ENCODE data around the gene TLE3.
"Not testable (repeated sequence)": the region's sequence is repeated elsewhere in the genome, so short reads cannot be mapped to it uniquely, and the experiment has no call there.

TLE3 gene

DNA sequence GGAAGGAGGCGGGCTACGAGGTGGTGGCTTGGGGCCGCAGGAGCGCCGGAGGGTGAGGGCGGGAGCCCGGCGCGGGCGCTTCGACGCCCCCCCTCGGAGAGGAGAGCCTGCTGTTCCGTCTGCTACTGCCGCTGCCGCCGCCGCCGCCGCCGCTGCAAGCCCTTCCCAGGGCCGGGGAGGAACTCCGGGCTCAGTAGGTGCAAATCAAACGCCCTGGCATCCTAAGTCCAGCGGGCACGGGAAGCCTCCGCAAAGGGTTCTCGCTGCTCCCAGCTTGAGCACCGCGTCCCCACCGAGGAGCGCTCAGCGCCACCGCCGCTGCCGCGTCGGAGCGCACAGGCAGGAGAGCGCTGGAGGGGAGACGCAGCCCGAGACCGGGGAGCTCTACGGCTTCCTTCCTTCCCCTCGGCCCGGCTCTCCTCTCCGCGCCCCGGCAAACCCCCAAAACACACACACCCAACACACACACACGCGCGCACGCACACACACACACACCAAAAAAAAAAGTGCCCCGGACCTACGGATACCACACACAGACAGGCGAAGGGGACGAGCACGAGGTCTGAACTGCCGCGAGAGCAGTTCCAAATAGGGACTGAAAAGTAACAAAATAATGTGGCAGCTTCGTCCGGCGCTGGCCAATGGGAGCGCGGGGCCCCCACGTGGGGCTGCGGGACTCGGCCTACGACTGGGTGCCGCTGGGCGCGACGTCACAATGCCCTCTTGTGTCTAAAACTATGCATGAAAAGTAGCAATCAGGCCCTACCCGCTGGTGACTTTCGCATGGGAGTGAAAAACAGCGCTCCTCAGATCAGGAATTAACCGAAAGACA, at the start of gene TLE3:
Gene TLE3 (minus strand): TSS at position 597 of the 832 bp plus-strand sequence. CDS start 1,119 bp downstream, outside the sequence.
- peak; percentile 95 for DNase-seq (ENCODE audit: low read depth)

DNA sequence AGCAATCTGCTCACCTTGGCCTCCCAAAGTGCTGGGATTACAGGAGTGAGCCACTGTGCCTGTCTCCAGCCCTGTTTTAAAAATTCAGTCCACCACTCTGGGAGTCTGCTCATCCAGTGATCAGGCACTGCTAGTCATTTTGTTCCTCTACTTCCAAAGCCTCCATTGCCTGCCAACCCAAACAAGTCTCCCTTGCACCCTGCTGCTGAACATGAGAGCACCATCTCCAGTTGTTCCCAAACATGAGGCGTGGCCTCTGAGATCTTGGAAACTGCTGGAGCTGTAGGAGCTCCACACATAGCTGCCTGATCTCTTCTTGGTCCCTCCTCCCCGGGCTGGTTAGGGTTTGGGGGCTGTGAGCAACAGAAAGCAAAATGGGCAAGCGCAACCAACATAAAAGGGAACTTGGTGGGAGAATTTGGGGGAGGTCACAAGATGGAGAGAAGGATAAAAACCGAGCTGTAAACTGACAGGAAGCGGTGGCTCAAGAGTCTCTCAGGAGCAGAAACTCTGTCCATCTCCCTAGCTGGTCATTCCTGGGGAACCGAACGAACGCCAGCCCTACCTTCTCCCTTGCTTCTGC, 49.6 kb upstream of the TLE3 start:
- no peak for DNase-seq (ENCODE audit: low read depth)

DNA sequence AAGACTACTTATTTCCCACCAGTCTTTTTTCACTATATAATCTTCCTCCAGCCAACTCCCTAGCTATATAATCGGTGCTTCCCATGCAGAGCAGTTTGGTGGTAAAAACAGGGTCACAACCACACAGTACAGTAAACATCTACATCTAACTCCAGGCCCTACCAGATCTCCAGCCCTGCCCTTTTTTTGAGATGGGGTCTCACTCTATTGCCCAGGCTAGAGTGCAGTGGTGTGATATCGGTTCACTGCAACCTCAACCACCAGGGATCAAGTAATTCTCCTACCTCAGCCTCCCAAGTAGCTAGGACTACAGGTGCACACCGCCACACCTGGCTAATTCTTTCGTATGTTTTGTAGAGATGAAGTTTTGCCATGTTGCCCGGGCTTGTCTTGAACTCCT, 49.1 kb upstream of the TLE3 start:
- DNase-seq (ENCODE audit: low read depth): no peak

DNA sequence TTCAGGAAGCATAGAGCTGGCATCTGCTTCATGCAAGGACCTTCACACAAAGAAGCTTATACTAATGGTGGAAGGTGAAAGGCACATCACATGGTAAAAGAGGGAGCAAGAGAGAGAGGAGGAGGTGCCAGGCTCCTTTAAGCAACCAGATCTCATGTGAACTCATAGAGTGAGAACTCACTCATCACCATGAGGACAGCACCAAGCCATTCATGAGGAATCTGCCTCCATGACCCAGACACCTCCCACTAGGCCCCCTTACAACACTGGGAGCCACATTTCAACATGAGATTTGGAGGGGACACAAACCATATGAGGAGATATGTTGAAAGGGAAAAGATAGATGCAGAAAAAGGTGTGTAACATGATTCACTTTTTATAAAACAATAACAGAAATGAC, 48.4 kb upstream of the TLE3 start:
- DNase-seq (ENCODE audit: low read depth): no peak

DNA sequence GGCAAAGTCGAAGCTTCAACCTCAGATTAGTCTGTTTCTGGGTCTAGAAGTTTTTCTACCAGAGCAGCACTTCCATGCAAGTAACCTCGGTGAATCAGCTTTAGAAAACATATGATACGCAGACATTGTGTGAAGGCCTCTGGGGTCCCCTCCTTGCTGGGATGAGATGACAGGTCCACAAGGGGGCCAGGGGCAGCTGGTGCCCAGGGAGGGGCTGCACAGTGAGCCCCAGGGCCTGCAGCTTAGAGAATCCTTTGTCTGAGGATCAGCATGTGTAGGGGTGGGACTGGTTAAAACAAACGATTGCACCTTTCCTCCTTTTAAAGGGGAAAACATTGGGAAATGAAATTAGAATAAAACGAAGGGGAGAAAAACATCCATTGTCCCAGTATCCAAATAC, 47.5 kb upstream of the TLE3 start:
- no peak for DNase-seq (ENCODE audit: low read depth)

DNA sequence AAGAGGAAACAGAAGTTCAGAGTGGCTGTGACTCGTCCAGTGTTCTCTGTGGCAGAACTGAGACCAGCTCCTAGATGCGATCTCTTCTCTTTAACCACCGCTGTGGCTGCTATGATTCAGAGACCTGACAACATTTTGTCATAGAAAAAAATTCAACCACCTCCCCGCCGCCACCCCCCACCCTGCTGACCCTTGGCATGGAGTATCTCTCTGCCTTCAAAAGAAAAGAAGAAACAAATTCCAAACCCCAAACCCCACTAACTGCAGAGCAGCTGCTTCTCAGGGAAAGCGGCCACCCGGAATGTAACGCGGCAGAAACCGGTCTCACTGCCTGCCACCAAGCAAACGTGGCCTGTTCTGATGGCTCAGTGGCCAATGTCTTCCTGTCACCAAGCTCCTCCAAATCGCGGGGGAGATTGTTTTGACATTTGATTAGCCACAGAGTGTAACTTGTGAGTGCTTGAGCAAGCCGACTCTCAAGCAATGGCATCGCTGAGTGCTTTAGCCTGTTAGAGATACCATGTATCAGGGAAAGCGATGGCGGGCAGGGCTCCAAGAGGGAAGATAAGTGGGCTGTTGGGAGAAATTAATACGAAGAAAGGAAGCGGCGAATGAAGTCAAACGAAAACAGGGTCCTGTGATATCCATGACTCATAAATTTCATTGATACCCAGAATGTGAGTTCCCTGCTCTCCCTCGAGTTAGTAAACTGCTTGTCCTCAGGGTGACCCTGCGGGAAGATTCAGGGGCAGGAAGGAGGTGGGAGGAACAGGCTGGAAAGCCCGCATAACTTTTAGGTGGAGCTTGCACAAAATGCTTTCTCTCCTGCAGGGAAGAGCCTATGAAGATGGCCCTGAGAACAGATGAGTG, 44.8 kb upstream of the TLE3 start:
- DNase-seq (ENCODE audit: low read depth): no peak

DNA sequence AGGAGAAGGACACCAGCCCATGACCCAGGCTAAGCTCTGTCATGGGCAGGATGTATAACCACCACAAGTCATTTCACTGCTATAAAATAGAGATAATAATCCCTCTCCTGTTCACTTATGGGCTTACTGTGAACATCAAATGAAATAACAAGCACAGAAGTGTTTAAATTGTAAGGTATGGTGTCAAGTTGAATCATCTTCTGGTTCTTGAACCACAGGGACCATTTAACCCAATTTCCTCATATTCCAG, 44.3 kb upstream of the TLE3 start:
- DNase-seq (ENCODE audit: low read depth): no peak

DNA sequence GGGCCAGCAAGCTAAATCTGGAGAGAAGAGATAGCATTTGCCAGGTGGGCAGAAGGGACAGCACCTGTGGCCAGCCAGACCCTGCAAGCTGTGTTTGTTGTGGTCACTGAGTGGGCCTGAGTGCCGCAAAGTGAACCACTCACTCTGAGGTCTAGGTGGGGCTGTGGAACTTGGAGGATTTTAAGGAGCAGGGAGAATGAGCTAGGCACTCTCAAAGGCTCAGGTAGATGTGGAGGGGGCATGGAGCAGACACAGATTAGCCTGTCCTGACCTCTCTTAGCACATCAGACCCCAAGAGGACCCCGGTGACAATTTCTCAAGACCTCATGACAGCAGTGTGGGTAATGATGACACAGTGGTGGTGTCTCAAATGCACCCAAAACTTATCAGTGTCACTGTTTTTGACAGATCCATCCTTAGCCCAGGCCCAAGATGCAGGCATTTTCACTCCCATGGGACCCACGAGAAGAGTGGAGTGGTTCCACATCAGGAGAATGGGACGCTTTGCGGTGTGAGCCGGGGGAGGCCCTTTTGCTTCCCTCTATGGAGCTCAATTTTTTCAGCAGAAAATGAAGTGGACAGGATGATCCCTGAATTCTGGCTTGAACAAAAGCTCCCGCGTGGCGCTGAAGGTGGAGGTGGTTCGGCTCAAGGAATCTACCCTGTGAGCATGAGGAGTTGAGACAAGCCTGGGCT, 43.8 kb upstream of the TLE3 start:
- no peak for DNase-seq (ENCODE audit: low read depth)

DNA sequence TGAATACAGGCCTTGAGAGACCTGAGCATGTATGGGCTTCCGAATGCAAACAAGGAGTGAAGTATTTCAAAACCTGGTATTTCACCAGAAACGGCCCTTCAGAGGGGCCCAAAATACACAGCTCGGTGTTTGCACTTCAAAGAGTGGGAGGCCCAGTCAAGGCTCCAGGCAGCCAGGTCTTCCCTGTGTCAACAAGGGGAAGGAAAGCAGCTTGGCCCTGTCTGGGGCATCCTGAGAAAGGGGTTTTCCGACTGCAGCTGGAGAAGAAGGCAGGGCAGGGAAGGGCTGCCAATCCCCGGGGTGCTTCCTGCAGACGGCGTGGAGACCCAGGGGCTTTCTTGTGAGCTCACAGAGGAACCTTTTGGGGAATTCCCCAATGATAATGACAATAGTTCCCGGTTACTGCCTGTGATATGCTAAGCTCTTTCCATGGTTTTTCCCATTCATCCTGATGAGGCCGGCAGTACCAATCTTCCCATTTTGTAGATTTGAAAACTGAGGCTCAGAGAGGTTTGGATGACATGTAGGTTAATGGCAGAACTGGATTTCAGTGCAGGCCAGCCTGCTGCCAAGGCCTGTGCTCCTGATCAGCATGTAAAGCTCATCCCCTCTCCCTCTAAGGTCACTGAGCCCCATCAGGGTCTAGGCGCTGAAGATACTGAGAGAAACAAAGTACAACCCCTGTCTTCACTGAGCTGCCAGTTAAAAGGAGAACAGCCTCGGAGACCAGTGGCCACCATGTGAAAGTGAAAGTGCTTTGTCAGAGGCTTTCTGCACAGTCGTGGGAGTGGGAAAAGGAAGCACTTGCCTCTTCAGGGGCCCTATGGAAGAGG, 43.0 kb upstream of the TLE3 start:
- DNase-seq (ENCODE audit: low read depth): no peak

DNA sequence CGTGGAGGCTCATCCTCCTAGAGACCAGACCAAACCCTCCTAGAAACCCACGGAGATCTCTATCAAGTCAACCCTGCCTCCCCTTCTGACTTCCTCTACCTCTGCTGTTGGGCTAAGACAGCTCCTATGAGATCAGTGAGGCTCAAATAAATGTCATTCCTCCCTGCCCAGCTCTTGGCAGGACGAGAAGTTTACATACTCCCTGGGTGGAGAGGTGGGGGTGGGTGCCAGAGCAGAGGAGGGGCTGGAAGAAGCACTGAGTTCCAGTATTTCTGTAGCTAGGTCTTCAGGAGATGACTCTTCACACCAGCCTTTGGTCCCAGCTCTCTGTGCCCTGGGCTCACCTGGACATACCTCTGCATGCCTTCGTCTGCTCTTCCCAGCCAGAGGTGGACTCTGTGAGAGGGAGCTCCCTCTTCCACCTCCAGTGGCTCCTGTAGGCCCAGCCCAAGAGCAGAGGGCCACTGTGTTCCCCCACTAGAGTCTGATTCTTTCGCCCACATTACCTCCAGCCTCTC, 42.4 kb upstream of the TLE3 start:
- no peak for DNase-seq (ENCODE audit: low read depth)

DNA sequence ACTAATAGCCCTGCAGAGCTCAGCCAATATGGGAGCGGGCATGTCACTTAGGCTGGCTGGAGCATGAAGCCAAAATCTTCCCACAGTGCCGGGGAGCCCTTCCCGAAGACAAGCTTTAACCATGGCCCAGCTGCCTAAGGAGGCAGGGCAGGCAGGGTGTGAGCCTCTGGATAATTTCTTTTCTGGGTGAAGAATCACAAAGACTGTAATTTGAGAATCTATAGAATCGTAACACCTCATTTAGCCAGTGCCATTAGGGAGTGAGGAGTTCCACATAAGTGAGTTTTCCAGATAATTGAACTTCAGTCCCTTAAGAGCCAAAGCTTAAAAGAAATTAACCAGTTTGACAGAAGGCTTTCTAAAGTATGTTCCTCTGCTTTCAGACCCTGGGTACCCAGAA, 40.2 kb upstream of the TLE3 start:
- no peak for DNase-seq (ENCODE audit: low read depth)

DNA sequence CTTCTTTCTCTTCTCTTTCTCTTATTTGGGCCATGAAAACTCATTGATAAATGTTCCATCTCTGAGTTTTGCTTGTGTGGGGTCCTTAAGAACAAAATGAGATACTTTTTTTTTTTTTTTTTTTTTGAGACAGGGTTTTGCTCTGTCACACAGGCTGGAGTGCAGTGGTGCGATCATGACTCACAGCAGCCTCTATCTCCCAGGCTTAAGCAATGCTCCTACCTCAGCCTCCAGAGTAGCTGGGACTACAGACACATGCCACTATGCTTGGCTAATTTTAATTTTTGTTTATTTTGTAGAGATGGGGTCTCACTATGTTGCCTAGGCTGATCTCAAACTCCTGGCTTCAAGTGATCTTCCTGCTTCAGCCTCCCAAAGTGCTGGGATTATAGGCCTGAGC, 39.3 kb upstream of the TLE3 start:
- not testable (repeated sequence) for DNase-seq (ENCODE audit: low read depth)

DNA sequence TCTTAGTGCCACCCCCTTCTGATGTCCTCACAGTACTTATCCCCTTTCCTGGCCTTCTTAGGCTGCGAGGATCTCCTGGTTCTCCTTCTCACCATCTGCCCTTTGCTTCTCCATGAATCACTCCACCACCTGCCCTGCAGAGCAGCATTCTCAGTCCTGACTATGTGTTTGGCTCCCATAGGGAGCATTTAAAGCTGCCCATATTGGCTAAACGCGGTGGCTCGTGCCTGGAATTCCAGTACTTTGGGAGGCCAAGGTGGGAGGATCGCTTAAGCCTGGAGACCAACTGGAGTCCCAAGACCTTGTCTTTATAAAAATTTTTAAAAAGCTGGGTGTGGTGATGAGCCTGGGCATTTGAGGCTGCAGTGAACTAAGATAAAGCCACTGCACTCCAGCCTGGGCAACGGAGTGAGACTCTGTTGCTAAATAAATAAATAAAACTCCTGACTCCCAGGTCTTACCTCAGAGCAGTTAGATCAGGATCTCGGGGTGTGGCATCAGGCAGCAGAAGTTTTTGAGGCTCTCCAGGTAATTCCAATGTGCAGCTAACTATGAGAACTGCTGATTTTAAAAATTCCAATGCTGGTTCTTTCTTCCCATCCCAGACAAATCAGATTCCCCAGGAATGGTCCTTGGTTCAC, 36.2 kb upstream of the TLE3 start:
- no peak for DNase-seq (ENCODE audit: low read depth)

DNA sequence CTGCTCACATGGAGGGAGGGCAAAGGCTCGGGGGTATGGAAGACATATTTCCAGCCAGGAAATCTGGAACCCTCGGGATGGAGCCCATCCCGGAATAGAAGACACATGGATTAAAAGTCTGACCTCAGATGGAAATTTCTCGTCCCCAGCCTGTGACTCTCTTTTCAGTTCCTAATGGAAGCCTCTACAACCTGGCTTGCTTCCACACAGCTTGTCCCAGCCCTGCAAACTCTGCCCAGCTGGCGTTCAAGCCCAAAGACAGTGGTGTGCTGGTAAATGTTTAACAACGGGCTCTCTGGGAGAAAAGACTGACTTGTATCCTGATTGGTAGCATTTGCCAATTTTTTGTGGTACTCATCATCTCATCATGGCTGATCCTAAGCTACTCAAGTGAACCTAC, 35.6 kb upstream of the TLE3 start:
- DNase-seq (ENCODE audit: low read depth): no peak

DNA sequence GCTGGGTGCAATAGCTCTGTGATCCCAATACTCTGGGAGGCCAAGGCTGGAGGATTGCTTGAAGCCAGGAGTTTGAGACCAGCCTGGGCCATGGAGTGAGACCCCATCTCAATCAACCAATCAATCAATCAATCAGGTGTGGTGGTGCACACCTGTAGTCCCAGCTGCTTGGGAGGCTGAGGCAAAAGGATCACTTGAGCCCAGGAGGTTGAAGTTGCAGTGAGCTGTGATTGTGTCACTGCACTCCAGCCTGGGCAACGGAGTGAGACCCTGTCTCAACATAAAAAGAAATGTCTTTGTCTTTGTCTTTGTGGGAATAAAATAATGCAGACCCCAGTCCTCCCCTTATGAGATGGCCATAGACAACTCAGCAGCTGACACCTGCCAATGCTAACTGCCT, 34.9 kb upstream of the TLE3 start:
- no peak for DNase-seq (ENCODE audit: low read depth)

DNA sequence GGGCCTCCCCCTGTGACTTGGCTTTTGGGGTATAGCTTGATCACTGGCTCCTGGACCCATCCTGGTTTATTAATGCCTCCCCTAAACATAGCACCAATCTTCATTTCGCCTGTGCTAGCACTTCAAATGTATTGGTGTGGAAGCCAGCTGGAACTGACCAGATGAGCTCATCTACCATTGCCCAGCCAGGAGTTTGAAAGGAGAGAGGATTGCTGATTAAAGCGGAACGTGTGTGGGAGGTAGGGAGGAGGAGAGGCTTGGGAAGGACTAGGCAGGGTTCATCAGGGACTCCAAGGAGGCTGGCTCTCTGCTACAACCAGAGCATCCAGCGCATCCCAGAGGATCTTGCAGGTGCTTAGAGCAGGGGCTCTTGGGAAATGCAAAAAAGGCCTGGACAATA, 34.4 kb upstream of the TLE3 start:
- DNase-seq (ENCODE audit: low read depth): no peak

DNA sequence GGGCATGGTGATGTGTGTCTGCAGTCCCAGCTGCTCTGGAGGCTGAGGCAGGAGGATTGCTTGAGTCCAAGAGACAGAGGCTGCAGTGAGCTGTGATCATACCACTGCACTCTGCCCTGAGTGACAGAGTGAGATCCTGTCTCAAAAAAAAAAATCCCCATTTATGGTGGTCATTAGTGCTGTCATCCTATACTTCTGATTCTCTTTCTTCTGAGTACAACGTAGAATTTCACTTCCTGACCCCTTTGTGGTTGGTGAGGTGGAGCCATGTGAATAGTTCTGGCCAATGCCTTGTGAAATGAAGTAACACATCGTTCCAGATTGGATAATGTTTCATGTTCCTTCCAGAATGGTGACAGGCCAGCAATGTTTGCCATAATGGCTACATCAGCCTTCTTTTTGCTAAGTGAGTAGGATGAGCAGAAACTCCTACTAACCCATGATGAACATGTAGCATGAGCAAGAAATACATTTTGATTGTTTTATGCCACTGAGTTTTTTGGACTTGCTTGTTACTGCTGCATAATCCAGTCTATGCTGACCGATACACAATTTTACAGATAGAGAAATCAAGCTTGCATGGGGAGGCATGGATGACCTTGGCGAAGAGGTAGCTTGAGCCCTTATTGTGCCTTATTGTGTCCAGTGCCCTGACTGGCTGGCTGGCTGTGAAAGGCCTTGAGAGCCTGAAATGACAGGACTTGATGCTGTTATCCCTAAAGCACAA, 30.9 kb upstream of the TLE3 start:
- no peak for DNase-seq (ENCODE audit: low read depth)

DNA sequence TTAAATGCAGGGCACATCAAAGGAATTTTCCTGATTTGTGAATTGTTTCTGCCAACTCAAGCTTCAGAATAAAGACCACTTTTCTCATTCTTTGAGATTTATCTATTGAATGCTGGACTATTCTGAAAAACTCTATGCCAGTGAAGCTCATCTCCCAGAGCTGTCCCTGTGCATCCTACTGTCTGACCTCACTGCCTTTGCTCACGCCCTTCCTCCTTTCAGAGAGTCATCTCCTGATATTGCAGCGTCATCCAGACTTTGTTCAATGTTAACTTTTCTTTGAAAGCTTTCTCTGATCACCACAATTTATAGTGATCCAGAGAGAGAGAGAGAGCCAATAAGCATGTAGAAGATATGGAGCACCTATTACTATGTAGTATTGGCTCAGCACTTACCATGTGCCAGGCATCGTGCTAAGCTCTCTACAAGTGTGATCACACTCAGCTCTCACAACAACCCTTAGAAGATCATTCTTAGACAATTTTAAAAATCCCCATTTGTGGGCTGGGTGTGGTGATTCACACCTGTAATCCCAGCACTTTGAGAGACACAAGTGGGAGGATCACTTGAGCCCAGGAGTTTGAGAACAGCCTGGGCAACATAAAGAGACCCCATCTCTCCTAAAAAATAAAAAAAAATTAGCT, 30.2 kb upstream of the TLE3 start:
- no peak for DNase-seq (ENCODE audit: low read depth)

DNA sequence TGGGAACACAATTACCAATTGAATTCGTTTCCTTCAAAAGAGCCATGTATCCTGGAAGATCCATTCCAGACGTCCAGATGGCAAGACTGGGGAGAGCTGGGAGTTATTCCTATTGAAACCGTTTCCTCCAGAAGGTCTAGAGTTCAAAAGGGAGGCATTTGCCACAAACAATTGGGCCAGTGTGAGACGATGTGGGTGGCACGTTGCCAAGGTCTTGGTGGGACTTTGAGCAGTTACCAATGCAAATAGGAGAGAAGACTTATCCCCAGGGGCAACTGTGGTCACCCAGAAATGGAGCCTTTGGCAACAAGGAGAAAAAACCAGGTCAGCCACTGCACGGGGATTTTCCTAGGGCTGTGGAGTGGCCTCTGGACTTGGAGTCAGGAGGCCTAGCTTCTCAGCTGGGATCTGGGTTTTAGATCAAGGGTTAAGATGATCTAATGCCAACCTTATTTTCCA, 29.6 kb upstream of the TLE3 start:
- DNase-seq (ENCODE audit: low read depth): no peak

DNA sequence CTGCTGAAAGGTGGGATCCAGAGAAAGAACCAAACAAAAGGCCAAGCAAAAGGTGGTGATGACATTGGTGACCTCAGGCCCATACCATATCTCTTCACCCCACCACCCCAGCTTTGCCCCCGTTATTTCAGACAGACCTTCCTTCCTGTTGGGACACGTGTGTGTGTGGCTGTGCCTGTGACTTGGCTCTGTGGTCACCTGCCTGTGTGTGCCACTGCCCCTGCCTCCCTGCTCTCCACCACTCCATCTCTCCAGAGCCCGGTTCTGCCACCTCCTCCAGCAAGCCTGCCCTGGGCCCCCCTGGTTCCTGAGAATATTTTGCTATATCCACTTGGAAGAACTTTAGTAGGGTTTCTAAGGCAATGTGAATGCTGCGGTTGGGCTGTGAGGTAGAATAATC, 28.6 kb upstream of the TLE3 start:
- DNase-seq (ENCODE audit: low read depth): no peak
